PC-3 (cell line): ENCODE data around the gene CD69. TPM values are rescaled to one million over a fixed set of nuclear protein-coding genes. Genes with fewer than 3 reads are reported as not detected.
"Not testable (repeated sequence)": the region's sequence is repeated elsewhere in the genome, so short reads cannot be mapped to it uniquely, and the experiment has no call there.

Experiments used
- ATAC-seq: fragments of 200-7000 bp; cut with Tn5 transposase; 2 replicates; pipeline ENCODE4 v1.9.1; 2020; ENCODE audit warnings: mild to moderate bottlenecking, moderate library complexity
- BruUV-seq: library from RNA; stranded (reverse); fragments of 400-500 nt; replicated peaks from 2 replicates; lab custom pipeline; 2021; lab: Mats Ljungman, UMichigan
- CTCF ChIA-PET: fragments of 300-600 bp; sonication (Branson Sonifier 250); formaldehyde crosslinking; loops from one replicate; lab custom pipeline; 2022; ENCODE audit warnings: antibody characterized with exemption; lab: Charles Lee
- POLR2A ChIA-PET: fragments of 300-600 bp; sonication (Branson Sonifier 250); formaldehyde crosslinking; loops from one replicate; lab custom pipeline; 2022; ENCODE audit warnings: antibody characterized with exemption; ENCODE audit not compliant: unreplicated experiment; lab: Charles Lee
- DNase-seq: peaks from one replicate; pipeline ENCODE4 v3.0.0-alpha.2; 2015
- H2AFZ ChIP-seq: fragments of 300-600 bp; sonication (generic); 2 replicates; pipeline ENCODE4 v1.6.0; 2016; ENCODE audit warnings: antibody characterized with exemption, low read length
- H3F3A ChIP-seq: fragments of 300-600 bp; sonication (generic); one replicate; pipeline ENCODE4 v1.6.0; 2017; ENCODE audit warnings: antibody characterized with exemption, low read length, control low read depth, mild to moderate bottlenecking; ENCODE audit not compliant: unreplicated experiment
- H3K27ac ChIP-seq: fragments of 300-600 bp; sonication (generic); 2 replicates; pipeline ENCODE4 v1.5.1; 2016; ENCODE audit warnings: mild to moderate bottlenecking, low read length
- H3K27me3 ChIP-seq: fragments of 300-600 bp; sonication (generic); 2 replicates; pipeline ENCODE4 v1.6.1; 2016; ENCODE audit warnings: low read length, mixed read lengths
- H3K36me3 ChIP-seq: fragments of 300-600 bp; sonication (generic); 2 replicates; pipeline ENCODE4 v1.6.1; 2016; ENCODE audit warnings: low read depth, mixed run types, low read length, mixed read lengths
- H3K4me1 ChIP-seq: fragments of 300-600 bp; sonication (generic); 2 replicates; pipeline ENCODE4 v1.5.1; 2016; ENCODE audit warnings: low read length; ENCODE audit not compliant: insufficient read depth
- H3K4me2 ChIP-seq: fragments of 300-600 bp; sonication (generic); 2 replicates; pipeline ENCODE4 v1.6.0; 2016; ENCODE audit warnings: low read length
- H3K4me3 ChIP-seq: fragments of 300-600 bp; sonication (generic); 2 replicates; pipeline ENCODE4 v1.5.1; 2016; ENCODE audit warnings: mild to moderate bottlenecking, low read length, mixed read lengths
- H3K79me2 ChIP-seq: fragments of 300-600 bp; sonication (generic); 2 replicates; pipeline ENCODE4 v1.6.1; 2017; ENCODE audit warnings: low read length, mixed read lengths
- H3K9ac ChIP-seq: fragments of 300-600 bp; sonication (generic); 2 replicates; pipeline ENCODE4 v1.6.0; 2016; ENCODE audit warnings: mild to moderate bottlenecking, low read length
- H3K9me2 ChIP-seq: fragments of 300-600 bp; sonication (generic); replicated peaks from 2 replicates; pipeline ENCODE4 v1.6.1; 2016; ENCODE audit warnings: mixed run types, low read length, mixed read lengths
- H3K9me3 ChIP-seq: fragments of 300-600 bp; sonication (generic); 2 replicates; pipeline ENCODE4 v1.6.1; 2016; ENCODE audit warnings: low read length, mixed read lengths
- H4K20me1 ChIP-seq: fragments of 300-600 bp; sonication (generic); 2 replicates; pipeline ENCODE4 v1.6.1; 2016; ENCODE audit warnings: low read length, mixed read lengths
- CTCF ChIP-seq: fragments of 300-600 bp; sonication (generic); conservative IDR thresholded peaks from 2 replicates; pipeline ENCODE4 v1.5.1; 2017; ENCODE audit warnings: antibody characterized with exemption, low read depth, mild to moderate bottlenecking, low read length
- EZH2 ChIP-seq: fragments of 300-600 bp; sonication (generic); IDR thresholded peaks from one replicate; pipeline ENCODE4 v1.6.1; 2017; ENCODE audit warnings: antibody characterized with exemption, mild to moderate bottlenecking, low read length; ENCODE audit not compliant: unreplicated experiment
- EZH2phosphoT487 ChIP-seq: fragments of 300-600 bp; sonication (generic); IDR thresholded peaks from 2 replicates; pipeline ENCODE4 v1.6.1; 2018; ENCODE audit warnings: mild to moderate bottlenecking, antibody characterized with exemption, low read length, borderline replicate concordance
- intact Hi-C: fragments of 100-400 bp; cut with micrococcal nuclease; formaldehyde crosslinking; loops from 2 replicates; pipeline ENCODE4 v1.9.0; 2023
- total RNA-seq: library from RNA; depleted of rRNA; stranded (reverse); fragments of >200 nt; gene quantifications from 2 replicates; pipeline ENCODE4 v1.2.3, GENCODE V29; 2014

Gene CD69
- total RNA-seq, 1 experiment from 2014 or later = not detected

- TF ChIP-seq CTCF (no peak), EZH2 (no peak), EZH2phosphoT487 (no peak)
- ATAC-seq = no peak
- Histone ChIP-seq H3K4me2 (no peak overlapping the region), H3K4me3 (no peak overlapping the region), H2AFZ (no peak overlapping the region), H3K9me3 (no peaks in the 10 kb centered on the region), H3K27me3 (no peaks in the 10 kb centered on the region), H3K79me2 (no peaks in the 10 kb centered on the region), H3K9ac (no peak overlapping the region), H3K9me2 (no peaks in the 10 kb centered on the region), H3K27ac (no peak overlapping the region), H3K36me3 (no peaks in the 10 kb centered on the region), H4K20me1 (no peaks in the 10 kb centered on the region), H3K4me1 (peaks cover 6% of the 10 kb centered on the region; the same call in 1 of the 2 replicates), H3F3A (no peaks in the 10 kb centered on the region)
- no peak for DNase-seq
- BruUV-seq = no TSS peak
- intact Hi-C loops = no loop called here
- ChIA-PET CTCF (interaction anchor here (0.6 kb wide), 1 partner anchor 104 kb away, joined by 3 read pairs; no protein-coding TSS in a partner anchor), POLR2A (no interaction called here)
These were observed 19.0 kb downstream of the CD69 start for GRCh38 chr12:9741726-9742125.

GRCh38 chr12:9740106-9740750 lies 20.5 kb downstream of the CD69 start:
- Histone ChIP-seq H3K9me3 (no peaks in the 10 kb centered on the region), H3F3A (no peaks in the 10 kb centered on the region), H3K9me2 (no peaks in the 10 kb centered on the region), H3K4me2 (no peak overlapping the region), H3K36me3 (no peaks in the 10 kb centered on the region), H2AFZ (no peak overlapping the region), H3K27me3 (no peaks in the 10 kb centered on the region), H3K9ac (no peak overlapping the region), H3K4me3 (no peak overlapping the region), H3K4me1 (peaks cover 6% of the 10 kb centered on the region; the same call in 1 of the 2 replicates), H4K20me1 (no peaks in the 10 kb centered on the region), H3K27ac (no peak overlapping the region), H3K79me2 (no peaks in the 10 kb centered on the region)
- POLR2A ChIA-PET = interaction anchor here (0.6 kb wide), 1 partner anchor 942 kb away, joined by 4 read pairs; no protein-coding TSS in a partner anchor
- DNase-seq (no peak), ATAC-seq (no peak)
- BruUV-seq = no TSS peak
- intact Hi-C loops = no loop called here
- CTCF ChIA-PET = no interaction called here
- TF ChIP-seq EZH2phosphoT487 (no peak), EZH2 (no peak), CTCF (no peak)

GRCh38 chr12:9739404-9740105 lies 21.1 kb downstream of the CD69 start:
- H3K4me1 ChIP-seq, H3K27ac ChIP-seq, H3K9ac ChIP-seq, H2AFZ ChIP-seq, H3K36me3 ChIP-seq, ATAC-seq, CTCF ChIA-PET, H3K4me2 ChIP-seq, POLR2A ChIA-PET, H3K4me3 ChIP-seq, H3K9me3 ChIP-seq, H3K79me2 ChIP-seq, H4K20me1 ChIP-seq, intact Hi-C loops, H3K9me2 ChIP-seq, H3F3A ChIP-seq, H3K27me3 ChIP-seq, DNase-seq, BruUV-seq: not testable (repeated sequence)

- H3K9ac ChIP-seq, POLR2A ChIA-PET, H3K4me1 ChIP-seq, H2AFZ ChIP-seq, H3K4me2 ChIP-seq, H3K9me3 ChIP-seq, H3K36me3 ChIP-seq, CTCF ChIA-PET, ATAC-seq, H3F3A ChIP-seq, H3K27me3 ChIP-seq, DNase-seq, H3K79me2 ChIP-seq, intact Hi-C loops, H3K27ac ChIP-seq, H3K4me3 ChIP-seq, H3K9me2 ChIP-seq, H4K20me1 ChIP-seq, BruUV-seq: not testable (repeated sequence)
These were observed 21.8 kb downstream of the CD69 start for GRCh38 chr12:9738905-9739304.
